Measurements from ENCODE around the gene PBX1.

The PBX1 gene

GRCh38 chr1:164562511-164562910 is 3.5 kb downstream of the PBX1 start:
- TF ChIP-seq SIN3A (IDR thresholded peaks at IDR 0.05; ENCODE audit: borderline replicate concordance, insufficient read depth, low read length) (no peak), TAF1 (IDR thresholded peaks at IDR 0.05; ENCODE audit: borderline replicate concordance, insufficient read depth, low read length) (no peak), FOXP2 (optimal IDR thresholded peaks at IDR 0.05; ENCODE audit: borderline replicate concordance, extremely low read depth, extremely low read length, insufficient read depth) (no peak), POLR2AphosphoS5 (IDR thresholded peaks at IDR 0.05; ENCODE audit: low read depth, low read length) (no peak), REST (IDR thresholded peaks at IDR 0.05; ENCODE audit: insufficient read depth in 1 of 2, low read depth in 2 of 2, low read length in 2 of 2) (no peak)

GRCh38 chr1:164562947-164563520 is 4.0 kb downstream of the PBX1 start:
- TF ChIP-seq TAF1 (IDR thresholded peaks at IDR 0.05; ENCODE audit: borderline replicate concordance, insufficient read depth, low read length) (no peak), SIN3A (IDR thresholded peaks at IDR 0.05; ENCODE audit: borderline replicate concordance, insufficient read depth, low read length) (no peak), POLR2AphosphoS5 (IDR thresholded peaks at IDR 0.05; ENCODE audit: low read depth, low read length) (no peak), FOXP2 (optimal IDR thresholded peaks at IDR 0.05; ENCODE audit: borderline replicate concordance, extremely low read depth, extremely low read length, insufficient read depth) (no peak), REST (IDR thresholded peaks at IDR 0.05; ENCODE audit: insufficient read depth in 1 of 2, low read depth in 2 of 2, low read length in 2 of 2) (no peak)

GRCh38 chr1:164563721-164564360 is 4.9 kb downstream of the PBX1 start:
- no peak for TF ChIP-seq SIN3A (IDR thresholded peaks at IDR 0.05; ENCODE audit: borderline replicate concordance, insufficient read depth, low read length)

GRCh38 chr1:164564378-164564777 is 5.4 kb downstream of the PBX1 start:
- no peak for TF ChIP-seq SIN3A (IDR thresholded peaks at IDR 0.05; ENCODE audit: borderline replicate concordance, insufficient read depth, low read length)

- no peak for TF ChIP-seq FOXP2 (optimal IDR thresholded peaks at IDR 0.05; ENCODE audit: borderline replicate concordance, extremely low read depth, extremely low read length, insufficient read depth)
- TF ChIP-seq POLR2AphosphoS5 (IDR thresholded peaks at IDR 0.05; ENCODE audit: low read depth, low read length), result no peak
- TF ChIP-seq SIN3A (IDR thresholded peaks at IDR 0.05; ENCODE audit: borderline replicate concordance, insufficient read depth, low read length), result no peak
- no peak for TF ChIP-seq REST (IDR thresholded peaks at IDR 0.05; ENCODE audit: insufficient read depth in 1 of 2, low read depth in 2 of 2, low read length in 2 of 2)
- TF ChIP-seq TAF1 (IDR thresholded peaks at IDR 0.05; ENCODE audit: borderline replicate concordance, insufficient read depth, low read length), result no peak
These were observed 6.4 kb downstream of the PBX1 start for GRCh38 chr1:164565357-164565756.

- TF ChIP-seq SIN3A (IDR thresholded peaks at IDR 0.05; ENCODE audit: borderline replicate concordance, insufficient read depth, low read length) (no peak), TAF1 (IDR thresholded peaks at IDR 0.05; ENCODE audit: borderline replicate concordance, insufficient read depth, low read length) (no peak), REST (IDR thresholded peaks at IDR 0.05; ENCODE audit: insufficient read depth in 1 of 2, low read depth in 2 of 2, low read length in 2 of 2) (no peak), POLR2AphosphoS5 (IDR thresholded peaks at IDR 0.05; ENCODE audit: low read depth, low read length) (no peak), FOXP2 (optimal IDR thresholded peaks at IDR 0.05; ENCODE audit: borderline replicate concordance, extremely low read depth, extremely low read length, insufficient read depth) (no peak)
These were observed 8.8 kb downstream of the PBX1 start for GRCh38 chr1:164567774-164568173.
